HEK293 (cell line): Measurements from ENCODE around the gene DVL1.
A peak's percentile ranks its signal among the peaks of the same experiment; 100 is the strongest.

Source experiments
- CTCF ChIA-PET: fragments of 350-600 bp; formaldehyde crosslinking; extraction: SDS; loops from one replicate; lab custom pipeline; 2021; ENCODE audit warnings: antibody characterized with exemption; lab: Yijun Ruan, JAX
- POLR2A ChIA-PET: fragments of 300-600 bp; formaldehyde crosslinking; extraction: SDS; loops from one replicate; lab custom pipeline; 2020; ENCODE audit warnings: antibody characterized with exemption, inconsistent platforms; lab: Yijun Ruan, JAX
- H3K27ac ChIP-seq: fragments of 200-500 bp; sonication (Bioruptor generic); 2 replicates; pipeline ENCODE4 v1.5.1; 2014; ENCODE audit warnings: low read depth, low read length, control low read depth, inconsistent platforms; ENCODE audit errors: extremely low read depth
- H3K36me3 ChIP-seq, 2 experiments: fragments of 200-500 bp in 1 of 2; sonication (Bioruptor generic) in 1 of 2; 1 replicate in 1 of 2; 2 replicates in 1 of 2; pipeline ENCODE4 v1.5.1; 2014 to 2017; ENCODE audit warnings: inconsistent platforms in 2 of 2, low read length in 2 of 2; ENCODE audit not compliant: control insufficient read depth in 2 of 2, insufficient read depth in 1 of 2
- H3K4me1 ChIP-seq: fragments of 200-500 bp; sonication (Bioruptor generic); 2 replicates; pipeline ENCODE4 v1.5.1; 2014; ENCODE audit warnings: mild to moderate bottlenecking, low read length, inconsistent platforms; ENCODE audit not compliant: control insufficient read depth, insufficient read depth
- H3K4me3 ChIP-seq: 2 replicates; pipeline ENCODE4 v1.5.1; 2011; ENCODE audit warnings: low read depth, mild to moderate bottlenecking, control low read depth, low read length, moderate library complexity
- H3K9me3 ChIP-seq: fragments of 200-500 bp; sonication (Bioruptor generic); 2 replicates; pipeline ENCODE4 v1.5.1; 2014; ENCODE audit warnings: low read depth, low read length, inconsistent platforms; ENCODE audit not compliant: control insufficient read depth, insufficient read depth
- BCL11A ChIP-seq: fragments of 450-650 bp; formaldehyde crosslinking; IDR thresholded peaks from 2 replicates; pipeline ENCODE4 v1.5.1; 2016; ENCODE audit warnings: low read depth, missing biosample characterization, missing genetic modification characterization
- KLF1 ChIP-seq: fragments of 450-650 bp; formaldehyde crosslinking; IDR thresholded peaks from 2 replicates; pipeline ENCODE4 v1.5.1; 2016; ENCODE audit warnings: missing biosample characterization, missing genetic modification characterization
- RBAK ChIP-seq: fragments of 450-650 bp; formaldehyde crosslinking; IDR thresholded peaks from 2 replicates; pipeline ENCODE4 v1.5.1; 2016; ENCODE audit warnings: missing biosample characterization, missing genetic modification characterization
- SCRT2 ChIP-seq: fragments of 450-650 bp; formaldehyde crosslinking; IDR thresholded peaks from 2 replicates; pipeline ENCODE4 v1.5.1; 2016; ENCODE audit warnings: missing biosample characterization, missing genetic modification characterization
- ZBTB1 ChIP-seq: fragments of 450-650 bp; formaldehyde crosslinking; IDR thresholded peaks from 2 replicates; pipeline ENCODE4 v1.5.1; 2016; ENCODE audit warnings: missing biosample characterization, missing genetic modification characterization
- ZBTB20 ChIP-seq: fragments of 450-650 bp; formaldehyde crosslinking; IDR thresholded peaks from 2 replicates; pipeline ENCODE4 v1.5.1; 2016; ENCODE audit warnings: missing biosample characterization, missing genetic modification characterization
- ZFHX2 ChIP-seq: fragments of 450-650 bp; formaldehyde crosslinking; conservative IDR thresholded peaks from 2 replicates; pipeline ENCODE4 v1.5.1; 2016; ENCODE audit warnings: missing biosample characterization, missing genetic modification characterization
- ZFP37 ChIP-seq: fragments of 450-650 bp; formaldehyde crosslinking; IDR thresholded peaks from 2 replicates; pipeline ENCODE4 v1.5.1; 2016; ENCODE audit warnings: missing biosample characterization, missing genetic modification characterization
- ZIC2 ChIP-seq: fragments of 450-650 bp; formaldehyde crosslinking; IDR thresholded peaks from 2 replicates; pipeline ENCODE4 v1.5.1; 2016; ENCODE audit warnings: missing biosample characterization, missing genetic modification characterization
- ZNF292 ChIP-seq: fragments of 450-650 bp; formaldehyde crosslinking; IDR thresholded peaks from 2 replicates; pipeline ENCODE4 v1.5.1; 2016; ENCODE audit warnings: low read depth, missing biosample characterization, missing genetic modification characterization, borderline replicate concordance
- ZNF302 ChIP-seq: fragments of 450-650 bp; formaldehyde crosslinking; IDR thresholded peaks from 2 replicates; pipeline ENCODE4 v1.5.1; 2016; ENCODE audit warnings: missing biosample characterization, missing genetic modification characterization, low read depth
- ZNF335 ChIP-seq: fragments of 450-650 bp; formaldehyde crosslinking; conservative IDR thresholded peaks from 2 replicates; pipeline ENCODE4 v1.5.1; 2016; ENCODE audit warnings: missing biosample characterization, missing genetic modification characterization
- ZNF37A ChIP-seq: fragments of 450-650 bp; IDR thresholded peaks from 2 replicates; pipeline ENCODE4 v1.5.1; 2018; ENCODE audit warnings: missing biosample characterization, missing genetic modification characterization
- ZNF747 ChIP-seq: fragments of 450-650 bp; formaldehyde crosslinking; IDR thresholded peaks from 2 replicates; pipeline ENCODE4 v1.5.1; 2016; ENCODE audit warnings: missing biosample characterization, missing genetic modification characterization
- TF ChIP-seq, protein P1 (sequence below): fragments of 450-650 bp; formaldehyde crosslinking; IDR thresholded peaks from 2 replicates; pipeline ENCODE4 v1.5.1; 2016; ENCODE audit warnings: missing biosample characterization, missing genetic modification characterization, borderline replicate concordance
- TF ChIP-seq, protein P2 (sequence below): fragments of 450-650 bp; formaldehyde crosslinking; IDR thresholded peaks from 2 replicates; pipeline ENCODE4; 2016; ENCODE audit warnings: missing biosample characterization, missing genetic modification characterization
- TF ChIP-seq, protein P3 (sequence below): fragments of 450-650 bp; formaldehyde crosslinking; IDR thresholded peaks from 2 replicates; pipeline ENCODE4 v1.5.1; 2016; ENCODE audit warnings: missing biosample characterization, missing genetic modification characterization
- TF ChIP-seq, protein P4 (sequence below): fragments of 450-650 bp; formaldehyde crosslinking; IDR thresholded peaks from 2 replicates; pipeline ENCODE4 v1.5.1; 2016; ENCODE audit warnings: missing biosample characterization, missing genetic modification characterization
- TF ChIP-seq, protein P5 (sequence below): fragments of 450-650 bp; formaldehyde crosslinking; IDR thresholded peaks from 2 replicates; pipeline ENCODE4 v1.5.1; 2016; ENCODE audit warnings: missing biosample characterization, missing genetic modification characterization
- TF ChIP-seq, protein P6 (sequence below): fragments of 450-650 bp; formaldehyde crosslinking; IDR thresholded peaks from 2 replicates; pipeline ENCODE4 v1.5.1; 2016; ENCODE audit warnings: missing biosample characterization, missing genetic modification characterization

DVL1 gene

DNA sequence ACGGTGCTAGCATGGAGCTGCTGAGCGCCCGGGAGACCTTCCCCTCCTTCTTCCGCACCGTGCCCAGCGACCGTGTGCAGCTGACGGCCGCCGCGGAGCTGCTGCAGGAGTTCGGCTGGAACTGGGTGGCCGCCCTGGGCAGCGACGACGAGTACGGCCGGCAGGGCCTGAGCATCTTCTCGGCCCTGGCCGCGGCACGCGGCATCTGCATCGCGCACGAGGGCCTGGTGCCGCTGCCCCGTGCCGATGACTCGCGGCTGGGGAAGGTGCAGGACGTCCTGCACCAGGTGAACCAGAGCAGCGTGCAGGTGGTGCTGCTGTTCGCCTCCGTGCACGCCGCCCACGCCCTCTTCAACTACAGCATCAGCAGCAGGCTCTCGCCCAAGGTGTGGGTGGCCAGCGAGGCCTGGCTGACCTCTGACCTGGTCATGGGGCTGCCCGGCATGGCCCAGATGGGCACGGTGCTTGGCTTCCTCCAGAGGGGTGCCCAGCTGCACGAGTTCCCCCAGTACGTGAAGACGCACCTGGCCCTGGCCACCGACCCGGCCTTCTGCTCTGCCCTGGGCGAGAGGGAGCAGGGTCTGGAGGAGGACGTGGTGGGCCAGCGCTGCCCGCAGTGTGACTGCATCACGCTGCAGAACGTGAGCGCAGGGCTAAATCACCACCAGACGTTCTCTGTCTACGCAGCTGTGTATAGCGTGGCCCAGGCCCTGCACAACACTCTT, 17.0 kb downstream of the DVL1 start (continued):
- TF ChIP-seq RBAK (tag by site-specific recombination): no peak
- TF ChIP-seq ZBTB1: no peak
- TF ChIP-seq, protein P1, sequence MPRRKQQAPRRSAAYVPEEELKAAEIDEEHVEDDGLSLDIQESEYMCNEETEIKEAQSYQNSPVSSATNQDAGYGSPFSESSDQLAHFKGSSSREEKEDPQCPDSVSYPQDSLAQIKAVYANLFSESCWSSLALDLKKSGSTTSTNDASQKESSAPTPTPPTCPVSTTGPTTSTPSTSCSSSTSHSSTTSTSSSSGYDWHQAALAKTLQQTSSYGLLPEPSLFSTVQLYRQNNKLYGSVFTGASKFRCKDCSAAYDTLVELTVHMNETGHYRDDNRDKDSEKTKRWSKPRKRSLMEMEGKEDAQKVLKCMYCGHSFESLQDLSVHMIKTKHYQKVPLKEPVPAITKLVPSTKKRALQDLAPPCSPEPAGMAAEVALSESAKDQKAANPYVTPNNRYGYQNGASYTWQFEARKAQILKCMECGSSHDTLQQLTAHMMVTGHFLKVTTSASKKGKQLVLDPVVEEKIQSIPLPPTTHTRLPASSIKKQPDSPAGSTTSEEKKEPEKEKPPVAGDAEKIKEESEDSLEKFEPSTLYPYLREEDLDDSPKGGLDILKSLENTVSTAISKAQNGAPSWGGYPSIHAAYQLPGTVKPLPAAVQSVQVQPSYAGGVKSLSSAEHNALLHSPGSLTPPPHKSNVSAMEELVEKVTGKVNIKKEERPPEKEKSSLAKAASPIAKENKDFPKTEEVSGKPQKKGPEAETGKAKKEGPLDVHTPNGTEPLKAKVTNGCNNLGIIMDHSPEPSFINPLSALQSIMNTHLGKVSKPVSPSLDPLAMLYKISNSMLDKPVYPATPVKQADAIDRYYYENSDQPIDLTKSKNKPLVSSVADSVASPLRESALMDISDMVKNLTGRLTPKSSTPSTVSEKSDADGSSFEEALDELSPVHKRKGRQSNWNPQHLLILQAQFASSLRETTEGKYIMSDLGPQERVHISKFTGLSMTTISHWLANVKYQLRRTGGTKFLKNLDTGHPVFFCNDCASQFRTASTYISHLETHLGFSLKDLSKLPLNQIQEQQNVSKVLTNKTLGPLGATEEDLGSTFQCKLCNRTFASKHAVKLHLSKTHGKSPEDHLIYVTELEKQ (tag by site-specific recombination): no peak
- no peak for TF ChIP-seq ZNF37A (tag by site-specific recombination)
- TF ChIP-seq KLF1 (tag by site-specific recombination): no peak
- TF ChIP-seq BCL11A (tag by site-specific recombination): peak; percentile 96
- TF ChIP-seq, protein P2, sequence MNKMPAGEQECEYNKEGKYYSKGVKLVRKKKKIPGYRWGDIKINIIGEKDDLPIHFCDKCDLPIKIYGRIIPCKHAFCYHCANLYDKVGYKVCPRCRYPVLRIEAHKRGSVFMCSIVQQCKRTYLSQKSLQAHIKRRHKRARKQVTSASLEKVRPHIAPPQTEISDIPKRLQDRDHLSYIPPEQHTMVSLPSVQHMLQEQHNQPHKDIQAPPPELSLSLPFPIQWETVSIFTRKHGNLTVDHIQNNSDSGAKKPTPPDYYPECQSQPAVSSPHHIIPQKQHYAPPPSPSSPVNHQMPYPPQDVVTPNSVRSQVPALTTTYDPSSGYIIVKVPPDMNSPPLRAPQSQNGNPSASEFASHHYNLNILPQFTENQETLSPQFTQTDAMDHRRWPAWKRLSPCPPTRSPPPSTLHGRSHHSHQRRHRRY (tag by site-specific recombination): no peak
- no peak for TF ChIP-seq ZNF292 (tag by site-specific recombination)
- no peak for TF ChIP-seq SCRT2 (tag by site-specific recombination)
- TF ChIP-seq ZFHX2: 0 out of 2 replicates have a peak, but pooled peaks have one; percentile 10

DNA sequence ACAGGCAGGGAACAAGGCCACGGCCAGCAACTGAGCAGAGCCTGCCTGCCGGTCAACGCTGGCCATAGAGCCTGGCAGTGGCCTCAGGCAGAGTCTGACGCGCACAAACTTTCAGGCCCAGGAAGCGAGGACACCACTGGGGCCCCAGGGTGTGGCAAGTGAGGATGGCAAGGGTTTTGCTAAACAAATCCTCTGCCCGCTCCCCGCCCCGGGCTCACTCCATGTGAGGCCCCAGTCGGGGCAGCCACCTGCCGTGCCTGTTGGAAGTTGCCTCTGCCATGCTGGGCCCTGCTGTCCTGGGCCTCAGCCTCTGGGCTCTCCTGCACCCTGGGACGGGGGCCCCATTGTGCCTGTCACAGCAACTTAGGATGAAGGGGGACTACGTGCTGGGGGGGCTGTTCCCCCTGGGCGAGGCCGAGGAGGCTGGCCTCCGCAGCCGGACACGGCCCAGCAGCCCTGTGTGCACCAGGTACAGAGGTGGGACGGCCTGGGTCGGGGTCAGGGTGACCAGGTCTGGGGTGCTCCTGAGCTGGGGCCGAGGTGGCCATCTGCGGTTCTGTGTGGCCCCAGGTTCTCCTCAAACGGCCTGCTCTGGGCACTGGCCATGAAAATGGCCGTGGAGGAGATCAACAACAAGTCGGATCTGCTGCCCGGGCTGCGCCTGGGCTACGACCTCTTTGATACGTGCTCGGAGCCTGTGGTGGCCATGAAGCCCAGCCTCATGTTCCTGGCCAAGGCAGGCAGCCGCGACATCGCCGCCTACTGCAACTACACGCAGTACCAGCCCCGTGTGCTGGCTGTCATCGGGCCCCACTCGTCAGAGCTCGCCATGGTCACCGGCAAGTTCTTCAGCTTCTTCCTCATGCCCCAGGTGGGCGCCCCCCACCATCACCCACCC, 17.9 kb downstream of the DVL1 start, which contains the start of gene TAS1R3:
Gene TAS1R3, plus strand, starts transcription at position 213 of the 898 bp plus-strand sequence. Its CDS starts 66 bp downstream, at position 279.
- H3K36me3 ChIP-seq: peaks cover 0 to 46% of the 10 kb centered on the region in 2 experiments; a peak in 1 of 3 replicates
- H3K9me3 ChIP-seq: no peaks in the 10 kb centered on the region
- H3K27ac ChIP-seq: no peak within 1 kb of the TSS
- ChIA-PET POLR2A (interaction anchor here (1.3 kb wide), 1 partner anchor 22 kb away, joined by 3 read pairs; no protein-coding TSS in a partner anchor), CTCF (no interaction called here)
- H3K4me1 ChIP-seq: no peaks in the 10 kb centered on the region
- peak; percentile 54 for TF ChIP-seq ZBTB20 (tag by site-specific recombination)
- no peak for TF ChIP-seq ZNF747
- TF ChIP-seq ZFP37 (tag by site-specific recombination): no peak
- TF ChIP-seq, protein P3, sequence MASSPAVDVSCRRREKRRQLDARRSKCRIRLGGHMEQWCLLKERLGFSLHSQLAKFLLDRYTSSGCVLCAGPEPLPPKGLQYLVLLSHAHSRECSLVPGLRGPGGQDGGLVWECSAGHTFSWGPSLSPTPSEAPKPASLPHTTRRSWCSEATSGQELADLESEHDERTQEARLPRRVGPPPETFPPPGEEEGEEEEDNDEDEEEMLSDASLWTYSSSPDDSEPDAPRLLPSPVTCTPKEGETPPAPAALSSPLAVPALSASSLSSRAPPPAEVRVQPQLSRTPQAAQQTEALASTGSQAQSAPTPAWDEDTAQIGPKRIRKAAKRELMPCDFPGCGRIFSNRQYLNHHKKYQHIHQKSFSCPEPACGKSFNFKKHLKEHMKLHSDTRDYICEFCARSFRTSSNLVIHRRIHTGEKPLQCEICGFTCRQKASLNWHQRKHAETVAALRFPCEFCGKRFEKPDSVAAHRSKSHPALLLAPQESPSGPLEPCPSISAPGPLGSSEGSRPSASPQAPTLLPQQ (tag by site-specific recombination): no peak
- TF ChIP-seq, protein P4, sequence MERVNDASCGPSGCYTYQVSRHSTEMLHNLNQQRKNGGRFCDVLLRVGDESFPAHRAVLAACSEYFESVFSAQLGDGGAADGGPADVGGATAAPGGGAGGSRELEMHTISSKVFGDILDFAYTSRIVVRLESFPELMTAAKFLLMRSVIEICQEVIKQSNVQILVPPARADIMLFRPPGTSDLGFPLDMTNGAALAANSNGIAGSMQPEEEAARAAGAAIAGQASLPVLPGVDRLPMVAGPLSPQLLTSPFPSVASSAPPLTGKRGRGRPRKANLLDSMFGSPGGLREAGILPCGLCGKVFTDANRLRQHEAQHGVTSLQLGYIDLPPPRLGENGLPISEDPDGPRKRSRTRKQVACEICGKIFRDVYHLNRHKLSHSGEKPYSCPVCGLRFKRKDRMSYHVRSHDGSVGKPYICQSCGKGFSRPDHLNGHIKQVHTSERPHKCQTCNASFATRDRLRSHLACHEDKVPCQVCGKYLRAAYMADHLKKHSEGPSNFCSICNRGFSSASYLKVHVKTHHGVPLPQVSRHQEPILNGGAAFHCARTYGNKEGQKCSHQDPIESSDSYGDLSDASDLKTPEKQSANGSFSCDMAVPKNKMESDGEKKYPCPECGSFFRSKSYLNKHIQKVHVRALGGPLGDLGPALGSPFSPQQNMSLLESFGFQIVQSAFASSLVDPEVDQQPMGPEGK (tag by site-specific recombination): 0 out of 2 replicates have a peak, but pooled peaks have one; percentile 15
- TF ChIP-seq, protein P5, sequence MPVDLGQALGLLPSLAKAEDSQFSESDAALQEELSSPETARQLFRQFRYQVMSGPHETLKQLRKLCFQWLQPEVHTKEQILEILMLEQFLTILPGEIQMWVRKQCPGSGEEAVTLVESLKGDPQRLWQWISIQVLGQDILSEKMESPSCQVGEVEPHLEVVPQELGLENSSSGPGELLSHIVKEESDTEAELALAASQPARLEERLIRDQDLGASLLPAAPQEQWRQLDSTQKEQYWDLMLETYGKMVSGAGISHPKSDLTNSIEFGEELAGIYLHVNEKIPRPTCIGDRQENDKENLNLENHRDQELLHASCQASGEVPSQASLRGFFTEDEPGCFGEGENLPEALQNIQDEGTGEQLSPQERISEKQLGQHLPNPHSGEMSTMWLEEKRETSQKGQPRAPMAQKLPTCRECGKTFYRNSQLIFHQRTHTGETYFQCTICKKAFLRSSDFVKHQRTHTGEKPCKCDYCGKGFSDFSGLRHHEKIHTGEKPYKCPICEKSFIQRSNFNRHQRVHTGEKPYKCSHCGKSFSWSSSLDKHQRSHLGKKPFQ (tag by site-specific recombination): no peak
- TF ChIP-seq ZNF335: peak; percentile 67
- TF ChIP-seq, protein P6, sequence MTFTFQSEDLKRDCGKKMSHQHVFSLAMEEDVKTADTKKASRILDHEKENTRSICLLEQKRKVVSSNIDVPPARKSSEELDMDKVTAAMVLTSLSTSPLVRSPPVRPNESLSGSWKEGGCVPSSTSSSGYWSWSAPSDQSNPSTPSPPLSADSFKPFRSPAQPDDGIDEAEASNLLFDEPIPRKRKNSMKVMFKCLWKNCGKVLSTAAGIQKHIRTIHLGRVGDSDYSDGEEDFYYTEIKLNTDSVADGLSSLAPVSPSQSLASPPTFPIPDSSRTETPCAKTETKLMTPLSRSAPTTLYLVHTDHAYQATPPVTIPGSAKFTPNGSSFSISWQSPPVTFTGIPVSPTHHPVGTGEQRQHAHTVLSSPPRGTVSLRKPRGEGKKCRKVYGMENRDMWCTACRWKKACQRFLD: no peak
- TF ChIP-seq ZIC2 (tag by site-specific recombination): peak; percentile 93
- no peak for TF ChIP-seq ZNF302 (tag by site-specific recombination)
- no peak within 1 kb of the TSS for H3K4me3 ChIP-seq
